22Rv1 (cell line): Measurements from ENCODE around the gene GAPDHS.

ENCODE experiments used
- ZFX ChIP-seq: fragments of 450-650 bp; IDR thresholded peaks from 2 replicates; pipeline ENCODE4 v1.6.1; 2017; ENCODE audit warnings: antibody characterized with exemption, borderline replicate concordance
- TF ChIP-seq, protein P1 (sequence below): fragments of 450-650 bp; IDR thresholded peaks from 2 replicates; pipeline ENCODE4 v1.5.1; 2017; ENCODE audit warnings: mild to moderate bottlenecking

DNA sequence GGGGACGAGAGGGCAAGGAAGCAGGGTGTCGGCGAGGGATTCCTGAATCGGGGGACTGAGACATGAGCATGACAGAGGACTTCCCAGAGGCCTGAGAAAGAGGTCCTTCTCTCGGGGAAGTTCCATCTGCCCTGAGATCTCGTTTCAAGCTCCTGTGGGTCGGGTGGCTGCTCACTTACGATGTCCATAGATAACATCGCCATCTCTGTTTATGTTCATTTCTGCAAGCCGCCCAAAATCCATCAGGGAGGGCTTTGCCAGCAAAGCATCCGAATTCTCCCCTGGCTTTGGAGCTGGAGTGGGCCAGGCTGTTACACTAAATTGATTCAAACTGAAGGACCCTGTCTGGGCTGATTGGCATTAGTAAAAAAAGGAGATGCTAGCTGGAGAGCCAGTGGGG, 25.7 kb upstream of the GAPDHS start:
- TF ChIP-seq, protein P1, sequence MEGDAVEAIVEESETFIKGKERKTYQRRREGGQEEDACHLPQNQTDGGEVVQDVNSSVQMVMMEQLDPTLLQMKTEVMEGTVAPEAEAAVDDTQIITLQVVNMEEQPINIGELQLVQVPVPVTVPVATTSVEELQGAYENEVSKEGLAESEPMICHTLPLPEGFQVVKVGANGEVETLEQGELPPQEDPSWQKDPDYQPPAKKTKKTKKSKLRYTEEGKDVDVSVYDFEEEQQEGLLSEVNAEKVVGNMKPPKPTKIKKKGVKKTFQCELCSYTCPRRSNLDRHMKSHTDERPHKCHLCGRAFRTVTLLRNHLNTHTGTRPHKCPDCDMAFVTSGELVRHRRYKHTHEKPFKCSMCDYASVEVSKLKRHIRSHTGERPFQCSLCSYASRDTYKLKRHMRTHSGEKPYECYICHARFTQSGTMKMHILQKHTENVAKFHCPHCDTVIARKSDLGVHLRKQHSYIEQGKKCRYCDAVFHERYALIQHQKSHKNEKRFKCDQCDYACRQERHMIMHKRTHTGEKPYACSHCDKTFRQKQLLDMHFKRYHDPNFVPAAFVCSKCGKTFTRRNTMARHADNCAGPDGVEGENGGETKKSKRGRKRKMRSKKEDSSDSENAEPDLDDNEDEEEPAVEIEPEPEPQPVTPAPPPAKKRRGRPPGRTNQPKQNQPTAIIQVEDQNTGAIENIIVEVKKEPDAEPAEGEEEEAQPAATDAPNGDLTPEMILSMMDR = no peak
- TF ChIP-seq ZFX = no peak
